ENCODE data around the gene EML4. TPM values are rescaled to one million over a fixed set of nuclear protein-coding genes. Genes with fewer than 3 reads are reported as not detected.
A peak's percentile ranks its signal among the peaks of the same experiment; 100 is the strongest.

The EML4 gene
- total and polyA plus RNA-seq, 10 donors, result 25.4 to 176 (median 88.2) TPM

DNA sequence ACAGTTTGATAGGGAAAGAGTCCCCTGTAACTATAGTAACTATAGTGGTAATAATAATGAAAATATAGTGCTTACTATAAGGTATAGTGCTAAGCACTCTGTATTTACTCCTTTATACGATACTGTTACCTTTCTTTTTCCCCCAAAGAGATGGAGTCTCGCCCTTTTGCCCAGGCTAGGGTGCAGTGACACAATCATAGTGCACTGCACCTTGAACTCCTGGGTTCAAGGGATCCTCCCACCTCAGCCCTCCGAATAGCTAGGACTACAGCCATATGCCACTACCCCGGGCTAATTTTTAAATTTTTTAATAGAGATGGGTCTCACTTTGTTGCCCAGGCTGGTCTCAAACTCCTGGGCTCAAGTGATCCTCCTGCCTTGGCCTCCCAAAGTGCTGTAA lies 34.6 kb downstream of the EML4 start:
- Histone ChIP-seq H3K27me3 (replicated peaks in 1 of 7) (no peaks in the 10 kb centered on the region), H3K9me3 (no peaks in the 10 kb centered on the region), H3K4me3 (no peak overlapping the region), H3K27ac (no peak overlapping the region), H3K36me3 (no peaks in the 10 kb centered on the region), H3K4me1 (peaks cover 0 to 95% (median 61%) of the 10 kb centered on the region in 6 donors)
- intact Hi-C loops (cut with DNase I; ENCODE audit: low total_unique reads), result no loop called here
- 92 to 96% (median 93%) methylated on average over 4 of the region's 4 CpGs for WGBS, 5 donors
- TF ChIP-seq, protein P1, sequence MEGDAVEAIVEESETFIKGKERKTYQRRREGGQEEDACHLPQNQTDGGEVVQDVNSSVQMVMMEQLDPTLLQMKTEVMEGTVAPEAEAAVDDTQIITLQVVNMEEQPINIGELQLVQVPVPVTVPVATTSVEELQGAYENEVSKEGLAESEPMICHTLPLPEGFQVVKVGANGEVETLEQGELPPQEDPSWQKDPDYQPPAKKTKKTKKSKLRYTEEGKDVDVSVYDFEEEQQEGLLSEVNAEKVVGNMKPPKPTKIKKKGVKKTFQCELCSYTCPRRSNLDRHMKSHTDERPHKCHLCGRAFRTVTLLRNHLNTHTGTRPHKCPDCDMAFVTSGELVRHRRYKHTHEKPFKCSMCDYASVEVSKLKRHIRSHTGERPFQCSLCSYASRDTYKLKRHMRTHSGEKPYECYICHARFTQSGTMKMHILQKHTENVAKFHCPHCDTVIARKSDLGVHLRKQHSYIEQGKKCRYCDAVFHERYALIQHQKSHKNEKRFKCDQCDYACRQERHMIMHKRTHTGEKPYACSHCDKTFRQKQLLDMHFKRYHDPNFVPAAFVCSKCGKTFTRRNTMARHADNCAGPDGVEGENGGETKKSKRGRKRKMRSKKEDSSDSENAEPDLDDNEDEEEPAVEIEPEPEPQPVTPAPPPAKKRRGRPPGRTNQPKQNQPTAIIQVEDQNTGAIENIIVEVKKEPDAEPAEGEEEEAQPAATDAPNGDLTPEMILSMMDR (IDR thresholded peaks at IDR 0.05 in 8 of 11, conservative IDR thresholded peaks at IDR 0.05 in 3 of 11), result no peak
- TF ChIP-seq POLR2AphosphoS5 (IDR thresholded peaks at IDR 0.05) (no peak), POLR2A (IDR thresholded peaks at IDR 0.05) (no peak)
- no peak for DNase-seq

DNA sequence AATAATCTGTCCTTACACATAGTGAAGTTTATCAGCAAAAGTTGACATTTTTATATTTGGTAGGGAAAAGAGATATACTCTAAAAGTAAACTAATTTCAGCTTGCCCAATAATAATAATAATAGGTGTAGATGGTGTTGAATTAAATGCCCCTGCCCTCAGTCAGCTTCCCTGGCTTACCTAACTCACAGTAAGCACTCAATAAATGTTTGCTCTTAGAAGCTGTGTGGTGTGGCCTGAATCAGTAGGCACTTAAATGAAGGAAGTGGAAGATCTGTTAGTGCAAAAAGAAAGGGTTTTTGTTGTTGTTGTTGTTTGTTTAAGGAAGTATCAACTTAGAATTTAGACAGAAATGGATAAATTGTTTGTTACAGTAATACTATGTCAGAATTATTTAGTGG lies 36.2 kb downstream of the EML4 start:
- peaks cover 0 to 1% (median 0%) of the 10 kb centered on the region in 6 donors for H3K36me3 ChIP-seq
- H3K27ac ChIP-seq, result peak overlapping the region in 2 of 8 donors; percentile 4 to 13
- no peak overlapping the region for H3K4me3 ChIP-seq
- no peak for DNase-seq
- TF ChIP-seq, protein P1 (IDR thresholded peaks at IDR 0.05 in 8 of 11, conservative IDR thresholded peaks at IDR 0.05 in 3 of 11), result no peak
- TF ChIP-seq POLR2AphosphoS5 (IDR thresholded peaks at IDR 0.05) (no peak), POLR2A (IDR thresholded peaks at IDR 0.05) (no peak)
- intact Hi-C loops (cut with DNase I; ENCODE audit: low total_unique reads), result no loop called here
- H3K27me3 ChIP-seq (replicated peaks in 1 of 7), result no peaks in the 10 kb centered on the region
- no peaks in the 10 kb centered on the region for H3K9me3 ChIP-seq
- H3K4me1 ChIP-seq, result peaks cover 0 to 96% (median 62%) of the 10 kb centered on the region in 6 donors

DNA sequence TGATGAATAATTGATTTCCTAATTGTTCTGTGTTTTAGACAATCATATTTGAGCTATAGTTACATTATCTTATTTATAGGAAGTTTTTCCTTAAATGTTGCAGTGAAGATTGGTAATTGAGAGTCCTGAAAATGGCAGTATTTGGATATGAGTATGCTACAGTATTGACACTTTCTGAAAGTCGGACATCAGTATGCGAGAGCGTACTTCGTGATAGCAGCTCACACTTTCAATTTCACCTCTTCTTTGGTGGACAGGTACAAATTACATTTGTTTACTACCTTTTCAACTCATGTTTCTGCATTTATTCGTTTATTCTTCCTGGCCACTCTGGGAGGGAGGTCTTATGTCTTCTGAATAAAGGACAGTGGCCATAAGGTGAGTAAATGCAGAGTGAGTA lies 38.7 kb downstream of the EML4 start:
- peaks cover 3 to 97% (median 62%) of the 10 kb centered on the region in 6 donors for H3K4me1 ChIP-seq
- no peak for DNase-seq
- no peaks in the 10 kb centered on the region for H3K27me3 ChIP-seq (replicated peaks in 1 of 7)
- no peaks in the 10 kb centered on the region for H3K9me3 ChIP-seq
- TF ChIP-seq POLR2AphosphoS5 (IDR thresholded peaks at IDR 0.05) (no peak), POLR2A (IDR thresholded peaks at IDR 0.05) (no peak)
- TF ChIP-seq, protein P1 (IDR thresholded peaks at IDR 0.05 in 8 of 11, conservative IDR thresholded peaks at IDR 0.05 in 3 of 11), result no peak
- peaks cover 0 to 5% (median 0%) of the 10 kb centered on the region in 6 donors for H3K36me3 ChIP-seq
- no peak overlapping the region for H3K4me3 ChIP-seq
- 80 to 93% (median 89%) methylated on average over 5 of the region's 5 CpGs for WGBS, 5 donors
- intact Hi-C loops (cut with DNase I; ENCODE audit: low total_unique reads), result no loop called here
- no peak overlapping the region for H3K27ac ChIP-seq

DNA sequence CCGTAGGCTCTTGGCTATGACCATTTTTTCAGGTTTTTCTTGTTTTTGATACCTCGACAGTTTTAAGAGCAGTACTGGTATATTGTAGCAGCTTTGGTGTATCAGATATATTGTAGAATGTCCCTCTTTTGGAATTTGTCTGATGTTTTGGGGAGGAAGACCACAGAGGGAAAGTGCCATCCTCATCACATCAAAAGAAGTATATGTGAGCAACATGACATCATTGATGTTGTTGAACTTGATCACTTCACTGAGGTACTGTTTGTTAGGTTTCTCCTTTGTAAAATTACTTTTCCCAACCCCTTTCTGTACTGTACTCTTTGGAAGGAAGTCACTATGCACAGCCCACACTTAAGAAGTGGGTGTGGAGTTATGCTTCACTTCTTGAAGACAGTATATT lies 41.0 kb downstream of the EML4 start:
- Histone ChIP-seq H3K4me3 (no peak overlapping the region), H3K27me3 (replicated peaks in 1 of 7) (no peaks in the 10 kb centered on the region), H3K4me1 (peaks cover 7 to 99% (median 61%) of the 10 kb centered on the region in 6 donors), H3K36me3 (peaks cover 0 to 5% (median 0%) of the 10 kb centered on the region in 6 donors), H3K27ac (peak overlapping the region in 1 of 8 donors; percentile 73), H3K9me3 (no peaks in the 10 kb centered on the region)
- no peak for TF ChIP-seq POLR2A (IDR thresholded peaks at IDR 0.05)
- TF ChIP-seq POLR2AphosphoS5 (IDR thresholded peaks at IDR 0.05), result no peak
- TF ChIP-seq, protein P1 (IDR thresholded peaks at IDR 0.05 in 8 of 11, conservative IDR thresholded peaks at IDR 0.05 in 3 of 11), result no peak
- intact Hi-C loops (cut with DNase I; ENCODE audit: low total_unique reads), result no loop called here
- 93 to 98% (median 97%) methylated on average over 2 of the region's 2 CpGs for WGBS, 5 donors
- DNase-seq, result no peak

Data from spleen (tissue), 11 donors.